ENCODE data around the gene NFE2L3. TPM values are rescaled to one million over a fixed set of nuclear protein-coding genes. Genes with fewer than 3 reads are reported as not detected.

Gene NFE2L3
- total and polyA plus RNA-seq, 2 donors from 2014 or later = 5.2 to 12.5 TPM

DNA sequence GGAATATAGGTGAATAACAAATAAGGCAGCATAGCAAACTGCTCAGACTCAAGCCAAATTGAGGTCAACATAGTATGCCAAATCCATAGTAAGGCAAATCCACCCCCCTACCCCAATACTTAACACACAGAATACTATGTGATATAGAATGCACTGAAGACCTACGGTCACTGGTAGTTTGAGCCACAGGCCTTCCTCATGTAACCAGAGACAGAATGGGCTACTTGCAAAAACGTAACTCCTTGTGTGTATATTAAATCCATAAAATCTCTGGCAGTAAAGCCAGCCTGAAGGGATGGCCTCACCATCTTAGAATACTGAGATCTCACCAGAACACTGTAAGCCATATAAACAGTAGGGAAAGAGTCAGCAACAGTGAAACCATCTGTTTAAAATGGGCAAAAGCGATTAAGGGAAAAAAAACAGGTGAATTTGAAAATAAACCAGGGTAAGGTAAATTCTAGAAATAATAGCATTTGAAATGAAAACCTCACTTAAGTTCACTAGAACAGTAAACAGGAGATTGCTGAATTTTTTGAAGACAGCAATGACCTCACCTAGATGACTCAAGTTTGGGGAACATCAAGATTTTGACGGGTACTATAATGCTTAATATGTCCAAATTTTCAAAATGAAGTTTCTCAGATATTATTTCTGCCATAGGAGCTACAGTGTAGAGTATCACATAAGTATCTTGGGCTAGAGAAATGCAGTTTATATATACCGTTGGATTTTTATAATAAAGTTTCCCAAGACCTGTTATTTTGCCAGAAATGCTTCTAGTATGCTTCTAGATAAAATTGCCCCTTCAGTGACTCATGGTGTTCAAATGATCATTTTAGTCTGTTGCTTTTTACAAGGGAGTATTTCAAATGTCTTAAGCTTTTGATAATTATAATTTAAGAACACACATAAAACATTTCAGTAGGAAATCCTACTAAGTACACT is 34.6 kb downstream of the NFE2L3 start:
- no peak for FAIRE-seq
- Histone ChIP-seq H3K27ac (ENCODE audit: low read depth in 2 of 2, low read length in 2 of 2) (no peak overlapping the region), H3K27me3 (ENCODE audit: control insufficient read depth, insufficient read depth, low read length) (no peaks in the 10 kb centered on the region), H3K36me3 (ENCODE audit: control insufficient read depth in 2 of 3, insufficient read depth in 3 of 3, low read length in 3 of 3) (peaks cover 7 to 45% (median 36%) of the 10 kb centered on the region in 3 donors), H3K4me3 (ENCODE audit: low read length in 3 of 3) (no peak overlapping the region), H3K9me3 (ENCODE audit: control insufficient read depth in 2 of 3, insufficient read depth in 1 of 3, low read length in 3 of 3) (no peaks in the 10 kb centered on the region), H3K9ac (ENCODE audit: low read length in 3 of 3) (no peak overlapping the region), H3K4me1 (ENCODE audit: control insufficient read depth in 2 of 3, insufficient read depth in 2 of 3, low read depth in 1 of 3, low read length in 3 of 3) (no peaks in the 10 kb centered on the region)
- intact Hi-C loops (cut with DNase I) = no loop called here
- TF ChIP-seq, protein P1, sequence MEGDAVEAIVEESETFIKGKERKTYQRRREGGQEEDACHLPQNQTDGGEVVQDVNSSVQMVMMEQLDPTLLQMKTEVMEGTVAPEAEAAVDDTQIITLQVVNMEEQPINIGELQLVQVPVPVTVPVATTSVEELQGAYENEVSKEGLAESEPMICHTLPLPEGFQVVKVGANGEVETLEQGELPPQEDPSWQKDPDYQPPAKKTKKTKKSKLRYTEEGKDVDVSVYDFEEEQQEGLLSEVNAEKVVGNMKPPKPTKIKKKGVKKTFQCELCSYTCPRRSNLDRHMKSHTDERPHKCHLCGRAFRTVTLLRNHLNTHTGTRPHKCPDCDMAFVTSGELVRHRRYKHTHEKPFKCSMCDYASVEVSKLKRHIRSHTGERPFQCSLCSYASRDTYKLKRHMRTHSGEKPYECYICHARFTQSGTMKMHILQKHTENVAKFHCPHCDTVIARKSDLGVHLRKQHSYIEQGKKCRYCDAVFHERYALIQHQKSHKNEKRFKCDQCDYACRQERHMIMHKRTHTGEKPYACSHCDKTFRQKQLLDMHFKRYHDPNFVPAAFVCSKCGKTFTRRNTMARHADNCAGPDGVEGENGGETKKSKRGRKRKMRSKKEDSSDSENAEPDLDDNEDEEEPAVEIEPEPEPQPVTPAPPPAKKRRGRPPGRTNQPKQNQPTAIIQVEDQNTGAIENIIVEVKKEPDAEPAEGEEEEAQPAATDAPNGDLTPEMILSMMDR (IDR thresholded peaks at IDR 0.05; ENCODE audit: borderline replicate concordance, extremely low read depth, insufficient read depth) = no peak
- DNase-seq = no peak

DNA sequence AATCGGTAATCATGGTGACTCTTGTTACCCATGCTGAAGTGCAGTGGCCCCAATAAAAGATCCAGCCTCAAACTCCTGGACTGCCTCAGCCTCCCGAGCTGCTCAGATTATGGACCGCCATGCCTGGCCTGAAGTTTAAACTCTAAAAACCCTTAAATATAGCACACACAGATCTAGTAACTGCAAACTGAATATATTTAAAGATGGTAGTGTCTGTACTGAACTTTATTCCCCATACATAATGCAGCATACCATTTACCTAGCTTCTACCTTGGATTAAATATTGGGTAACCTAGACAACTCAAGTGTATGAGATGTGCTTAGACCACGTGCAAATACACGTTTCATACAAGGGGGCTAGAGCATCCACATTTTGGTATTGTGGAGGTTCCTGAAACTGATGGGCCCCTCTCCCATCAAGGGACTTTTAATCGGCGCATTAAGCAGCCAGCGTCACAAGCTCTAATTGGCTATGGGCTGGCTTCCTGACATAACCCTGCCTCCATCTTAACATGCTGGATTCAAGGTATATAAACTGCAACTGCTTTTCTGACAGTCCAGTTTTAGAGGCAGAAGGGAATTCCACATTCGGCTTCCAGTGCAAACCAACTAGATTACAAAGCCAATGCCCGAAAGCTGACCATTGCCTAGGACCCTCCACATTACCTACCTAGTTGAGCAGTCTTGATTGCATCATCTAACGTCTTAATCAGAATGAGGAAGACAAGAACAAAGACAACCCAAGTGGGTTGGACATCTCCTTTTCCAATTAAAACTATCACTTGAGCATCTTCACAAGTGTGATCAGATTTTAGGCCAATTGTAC is 35.6 kb downstream of the NFE2L3 start:
- Histone ChIP-seq H3K36me3 (ENCODE audit: control insufficient read depth in 2 of 3, insufficient read depth in 3 of 3, low read length in 3 of 3) (peaks cover 13 to 54% (median 39%) of the 10 kb centered on the region in 3 donors), H3K4me3 (ENCODE audit: low read length in 3 of 3) (no peak overlapping the region)
- intact Hi-C loops (cut with DNase I) = no loop called here

DNA sequence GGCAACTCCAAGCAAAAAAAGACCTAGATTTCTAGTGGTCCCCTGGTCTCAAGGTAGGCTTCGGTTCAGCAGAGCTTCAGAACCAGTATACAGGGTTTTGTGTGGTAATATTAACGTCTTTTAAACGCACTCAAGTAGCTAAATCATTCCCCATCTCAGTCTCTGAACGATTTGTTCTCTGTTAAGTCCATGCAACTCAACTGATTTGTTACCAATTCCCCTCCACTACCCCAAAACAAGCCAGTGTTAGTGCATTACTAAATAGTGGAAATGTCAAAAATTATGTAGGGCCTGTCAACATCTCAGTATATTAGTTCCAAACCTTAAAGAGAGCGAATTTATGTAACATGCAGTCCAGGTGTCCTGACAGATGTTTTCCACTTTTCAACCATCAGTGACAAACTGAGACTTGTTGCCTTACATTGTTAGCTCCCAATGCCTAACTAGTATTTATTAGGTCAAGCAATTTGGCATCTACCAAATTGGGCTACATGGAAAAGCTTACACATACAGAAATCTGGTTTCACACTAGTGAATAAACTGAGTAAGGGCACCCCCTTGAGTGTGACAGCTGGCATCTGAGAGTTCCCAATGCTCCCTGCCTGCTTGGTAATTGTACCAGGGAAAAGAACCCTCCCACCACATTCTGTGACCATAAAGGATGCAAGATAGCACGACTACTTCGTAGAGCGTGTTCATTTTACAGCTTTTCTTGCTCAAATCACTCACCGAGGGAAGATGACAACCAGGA is 36.4 kb downstream of the NFE2L3 start:
- H3K27ac ChIP-seq (ENCODE audit: low read depth in 2 of 2, low read length in 2 of 2) = no peak overlapping the region
- intact Hi-C loops (cut with DNase I) = no loop called here
- no peak overlapping the region for H3K4me3 ChIP-seq (ENCODE audit: low read length in 3 of 3)
- TF ChIP-seq, protein P1 (IDR thresholded peaks at IDR 0.05; ENCODE audit: borderline replicate concordance, extremely low read depth, insufficient read depth) = no peak
- H3K4me1 ChIP-seq (ENCODE audit: control insufficient read depth in 2 of 3, insufficient read depth in 2 of 3, low read depth in 1 of 3, low read length in 3 of 3) = peaks cover 0 to 6% (median 0%) of the 10 kb centered on the region in 3 donors
- no peak overlapping the region for H3K9ac ChIP-seq (ENCODE audit: low read length in 3 of 3)
- H3K27me3 ChIP-seq (ENCODE audit: control insufficient read depth, insufficient read depth, low read length) = no peaks in the 10 kb centered on the region
- FAIRE-seq (no peak), DNase-seq (no peak)
- H3K9me3 ChIP-seq (ENCODE audit: control insufficient read depth in 2 of 3, insufficient read depth in 1 of 3, low read length in 3 of 3) = no peaks in the 10 kb centered on the region
- H3K36me3 ChIP-seq (ENCODE audit: control insufficient read depth in 2 of 3, insufficient read depth in 3 of 3, low read length in 3 of 3) = peaks cover 16 to 61% (median 41%) of the 10 kb centered on the region in 3 donors

More for the DNA sequence above, 35.6 kb downstream of the NFE2L3 start:
- H3K4me1 ChIP-seq (ENCODE audit: control insufficient read depth in 2 of 3, insufficient read depth in 2 of 3, low read depth in 1 of 3, low read length in 3 of 3) = peaks cover 0 to 3% (median 0%) of the 10 kb centered on the region in 3 donors
- no peak overlapping the region for H3K9ac ChIP-seq (ENCODE audit: low read length in 3 of 3)
- DNase-seq = no peak
- no peak overlapping the region for H3K27ac ChIP-seq (ENCODE audit: low read depth in 2 of 2, low read length in 2 of 2)
- FAIRE-seq = no peak
- H3K27me3 ChIP-seq (ENCODE audit: control insufficient read depth, insufficient read depth, low read length) = no peaks in the 10 kb centered on the region
- no peaks in the 10 kb centered on the region for H3K9me3 ChIP-seq (ENCODE audit: control insufficient read depth in 2 of 3, insufficient read depth in 1 of 3, low read length in 3 of 3)
- TF ChIP-seq, protein P1 (IDR thresholded peaks at IDR 0.05; ENCODE audit: borderline replicate concordance, extremely low read depth, insufficient read depth) = no peak
